GM12865 (cell line): ENCODE results near the gene PSORS1C1.
A peak's percentile ranks its signal among the peaks of the same experiment; 100 is the strongest.

Source experiments
- DNase-seq: peaks from one replicate; pipeline ENCODE4 v3.0.0; 2010; ENCODE audit warnings: low read depth
- H3K4me3 ChIP-seq: 2 replicates; pipeline ENCODE4 v1.5.1; 2011; ENCODE audit warnings: mild to moderate bottlenecking, low read depth, low read length, control low read depth
- TF ChIP-seq, protein P1 (sequence below): IDR thresholded peaks from 2 replicates; pipeline ENCODE4 v1.5.1; 2011; ENCODE audit warnings: low read length, control low read depth, low read depth, inconsistent platforms; ENCODE audit not compliant: insufficient read depth; ENCODE audit errors: missing control alignments

The PSORS1C1 gene

DNA sequence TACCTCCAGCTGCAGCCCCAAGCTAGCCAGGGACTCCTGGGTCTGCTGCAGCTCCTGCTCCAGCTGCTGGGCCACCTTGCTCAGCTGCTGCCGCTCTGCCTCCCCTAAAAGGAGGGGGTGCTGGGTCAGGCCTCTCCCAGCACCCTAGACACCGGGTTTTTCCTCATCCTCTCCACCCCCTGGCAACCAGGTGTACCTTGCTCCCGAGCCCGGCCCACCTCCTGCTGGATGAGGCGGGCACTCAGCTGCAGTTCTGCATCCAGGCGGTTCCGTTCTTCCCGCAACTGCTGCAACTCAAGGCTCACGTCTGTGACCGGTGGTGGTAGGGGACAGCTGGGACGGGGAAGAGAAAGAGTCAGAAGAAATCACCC is 30.4 kb downstream of the PSORS1C1 start:
- H3K4me3 ChIP-seq = no peak overlapping the region
- DNase-seq = no peak
- TF ChIP-seq, protein P1, sequence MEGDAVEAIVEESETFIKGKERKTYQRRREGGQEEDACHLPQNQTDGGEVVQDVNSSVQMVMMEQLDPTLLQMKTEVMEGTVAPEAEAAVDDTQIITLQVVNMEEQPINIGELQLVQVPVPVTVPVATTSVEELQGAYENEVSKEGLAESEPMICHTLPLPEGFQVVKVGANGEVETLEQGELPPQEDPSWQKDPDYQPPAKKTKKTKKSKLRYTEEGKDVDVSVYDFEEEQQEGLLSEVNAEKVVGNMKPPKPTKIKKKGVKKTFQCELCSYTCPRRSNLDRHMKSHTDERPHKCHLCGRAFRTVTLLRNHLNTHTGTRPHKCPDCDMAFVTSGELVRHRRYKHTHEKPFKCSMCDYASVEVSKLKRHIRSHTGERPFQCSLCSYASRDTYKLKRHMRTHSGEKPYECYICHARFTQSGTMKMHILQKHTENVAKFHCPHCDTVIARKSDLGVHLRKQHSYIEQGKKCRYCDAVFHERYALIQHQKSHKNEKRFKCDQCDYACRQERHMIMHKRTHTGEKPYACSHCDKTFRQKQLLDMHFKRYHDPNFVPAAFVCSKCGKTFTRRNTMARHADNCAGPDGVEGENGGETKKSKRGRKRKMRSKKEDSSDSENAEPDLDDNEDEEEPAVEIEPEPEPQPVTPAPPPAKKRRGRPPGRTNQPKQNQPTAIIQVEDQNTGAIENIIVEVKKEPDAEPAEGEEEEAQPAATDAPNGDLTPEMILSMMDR = no peak

DNA sequence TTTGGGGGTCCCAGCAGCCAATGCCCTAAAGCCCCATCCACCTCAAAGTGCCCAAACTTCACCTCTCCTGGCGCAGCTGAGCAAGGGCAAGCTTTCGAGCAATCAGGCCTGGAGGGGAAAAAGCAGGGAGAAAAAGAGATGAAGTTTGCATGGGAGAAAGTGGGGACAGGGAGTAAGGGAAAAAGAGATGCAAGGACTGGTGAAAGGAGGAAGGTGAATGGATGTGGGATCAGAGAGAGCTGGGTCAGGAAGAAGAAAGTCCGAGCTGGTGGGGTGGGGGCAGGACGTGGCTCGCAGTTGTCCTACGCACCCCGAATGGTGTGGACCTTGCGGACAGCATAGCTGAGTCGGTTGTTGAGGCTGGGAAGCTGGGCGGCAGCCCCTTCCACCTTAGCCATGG is 30.8 kb downstream of the PSORS1C1 start:
- no peak overlapping the region for H3K4me3 ChIP-seq
- DNase-seq = no peak
- TF ChIP-seq, protein P1 = no peak

DNA sequence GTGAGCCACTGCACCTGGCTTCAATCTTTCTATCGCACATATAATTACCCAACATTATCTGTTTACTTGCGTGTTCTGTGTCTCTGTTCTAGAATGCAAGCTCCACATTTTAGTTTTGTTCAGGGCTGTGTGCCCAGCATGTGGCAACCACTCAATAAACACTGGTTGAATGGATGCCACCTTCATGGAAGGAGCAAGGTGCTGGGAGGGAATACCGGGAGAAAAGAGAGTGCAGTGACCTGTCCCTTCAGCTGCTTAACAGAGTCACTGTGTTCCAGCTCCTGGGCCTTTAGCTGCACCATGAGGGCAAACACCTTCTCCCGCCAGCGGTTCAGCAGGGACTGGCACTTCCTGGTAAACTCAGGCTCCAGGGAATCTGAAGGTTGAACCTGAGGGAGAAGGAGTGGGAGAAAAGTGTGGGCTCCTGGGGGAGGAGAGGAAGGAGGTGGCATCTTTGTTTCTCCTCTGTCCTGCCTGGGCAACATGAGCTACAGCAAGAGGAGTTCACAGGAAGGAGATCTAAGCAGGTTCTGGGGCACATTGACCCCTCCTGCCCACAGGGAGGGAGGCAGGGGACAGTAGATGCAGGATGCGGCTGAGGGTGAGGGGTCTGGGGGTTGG is 35.3 kb downstream of the PSORS1C1 start:
- no peak for DNase-seq
- TF ChIP-seq, protein P1 = no peak
- no peak overlapping the region for H3K4me3 ChIP-seq

DNA sequence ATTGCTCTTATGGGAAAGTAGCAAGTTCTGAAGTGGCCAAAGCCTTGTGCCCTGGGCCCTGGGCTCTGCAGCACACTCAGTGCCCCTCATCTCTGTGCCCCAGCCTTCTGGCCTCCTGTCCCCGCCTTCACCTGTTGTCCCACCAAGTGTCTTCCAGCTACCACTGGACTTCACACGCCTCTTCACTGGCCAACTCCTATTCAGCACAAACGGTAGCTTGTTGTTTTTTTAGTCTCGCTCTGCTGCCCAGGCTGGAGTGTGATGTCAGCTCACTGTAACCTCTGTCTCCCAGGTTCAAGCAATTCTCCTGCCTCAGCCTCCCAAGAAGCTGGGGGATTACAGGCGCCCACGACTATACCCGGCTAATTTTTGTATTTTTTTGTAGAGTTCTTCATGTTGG is 38.2 kb downstream of the PSORS1C1 start:
- TF ChIP-seq, protein P1 = no peak
- no peak overlapping the region for H3K4me3 ChIP-seq
- no peak for DNase-seq

DNA sequence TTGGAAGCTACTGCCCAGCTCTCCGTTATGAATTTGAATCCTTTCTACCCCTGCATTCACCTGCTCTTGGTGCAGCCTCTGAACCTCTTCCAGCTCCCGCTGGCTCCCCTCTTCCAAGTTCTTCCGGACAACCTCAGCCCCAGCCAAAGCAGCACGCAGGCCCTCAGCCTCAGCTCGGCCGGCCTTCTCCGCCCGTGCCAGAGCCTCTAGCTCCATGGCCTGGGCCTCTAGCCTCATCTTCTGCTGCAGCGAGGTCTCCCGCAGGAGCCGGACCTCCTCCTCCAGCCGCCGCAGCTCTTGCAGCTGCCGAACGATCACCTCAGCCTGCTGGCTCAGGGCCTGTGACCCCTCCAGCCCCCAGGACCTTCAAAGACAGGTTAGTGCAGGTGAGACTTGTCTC is 39.8 kb downstream of the PSORS1C1 start:
- TF ChIP-seq, protein P1 = no peak
- no peak overlapping the region for H3K4me3 ChIP-seq
- DNase-seq = no peak

DNA sequence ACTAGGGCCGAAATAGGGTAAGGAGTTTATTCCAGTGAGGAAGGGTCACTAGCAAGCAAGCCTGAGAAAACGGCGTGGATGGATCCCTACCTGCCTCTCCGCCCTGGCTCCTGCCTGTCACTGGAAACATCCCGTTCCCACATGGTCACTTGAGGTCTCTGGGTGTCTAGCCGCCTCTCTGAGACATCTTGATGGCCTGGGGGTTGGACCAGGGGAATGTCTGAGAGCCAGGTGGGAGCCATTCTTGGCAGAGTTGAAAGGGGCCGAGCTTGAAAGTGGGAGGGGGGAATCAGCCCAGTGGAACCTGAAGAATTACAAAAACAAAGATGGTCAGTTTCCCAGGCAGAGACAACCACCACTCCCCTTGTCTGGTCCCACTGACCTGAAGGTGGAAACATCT is 42.0 kb downstream of the PSORS1C1 start:
- TF ChIP-seq, protein P1 = no peak
- no peak overlapping the region for H3K4me3 ChIP-seq

DNA sequence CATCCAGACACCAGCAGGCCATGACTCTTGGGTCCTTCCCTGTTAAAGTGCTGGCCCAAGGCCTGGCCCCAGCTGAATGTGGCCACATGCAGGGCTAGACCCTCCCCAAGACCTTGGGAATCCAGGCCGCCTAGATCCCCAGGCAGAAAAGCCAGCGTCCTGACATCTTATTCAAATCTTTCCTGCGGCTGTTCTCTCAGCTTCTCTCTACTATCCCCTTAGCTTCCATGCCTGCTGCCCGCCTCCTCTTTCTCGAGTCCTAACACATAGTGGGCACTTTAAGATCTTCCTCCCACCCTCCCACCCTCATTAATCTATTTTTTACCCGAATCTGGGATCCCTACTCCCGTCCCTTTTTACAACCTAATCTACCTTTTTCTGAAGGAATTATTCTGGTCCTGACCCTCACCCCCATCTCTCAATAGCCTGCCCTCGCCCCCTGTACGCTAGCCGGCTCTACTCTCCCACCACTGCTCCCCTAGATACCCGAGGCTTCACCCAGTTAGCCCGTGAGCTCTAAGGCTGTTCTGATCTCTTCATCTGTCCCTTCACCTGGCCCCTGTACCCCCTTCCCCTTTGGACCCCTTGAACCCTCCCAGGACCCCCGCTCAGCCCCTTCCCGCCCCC is 43.0 kb downstream of the PSORS1C1 start, which contains the start of gene CCHCR1:
Gene CCHCR1, minus strand, starts transcription at position 290 of the 627 bp plus-strand sequence. Its CDS starts 202 bp downstream, at position 88.
- no peak for DNase-seq
- H3K4me3 ChIP-seq = peak within 1 kb of the TSS; percentile 86
- TF ChIP-seq, protein P1 = no peak

More for the DNA sequence above, 42.0 kb downstream of the PSORS1C1 start:
- DNase-seq = no peak
